Measurements from ENCODE around the gene LRP5. TPM values are rescaled to one million over a fixed set of nuclear protein-coding genes. Genes with fewer than 3 reads are reported as not detected.
A peak's percentile ranks its signal among the peaks of the same experiment; 100 is the strongest.

Gene LRP5
- total RNA-seq, 1 donor from 2014 or later, result 154 TPM

DNA sequence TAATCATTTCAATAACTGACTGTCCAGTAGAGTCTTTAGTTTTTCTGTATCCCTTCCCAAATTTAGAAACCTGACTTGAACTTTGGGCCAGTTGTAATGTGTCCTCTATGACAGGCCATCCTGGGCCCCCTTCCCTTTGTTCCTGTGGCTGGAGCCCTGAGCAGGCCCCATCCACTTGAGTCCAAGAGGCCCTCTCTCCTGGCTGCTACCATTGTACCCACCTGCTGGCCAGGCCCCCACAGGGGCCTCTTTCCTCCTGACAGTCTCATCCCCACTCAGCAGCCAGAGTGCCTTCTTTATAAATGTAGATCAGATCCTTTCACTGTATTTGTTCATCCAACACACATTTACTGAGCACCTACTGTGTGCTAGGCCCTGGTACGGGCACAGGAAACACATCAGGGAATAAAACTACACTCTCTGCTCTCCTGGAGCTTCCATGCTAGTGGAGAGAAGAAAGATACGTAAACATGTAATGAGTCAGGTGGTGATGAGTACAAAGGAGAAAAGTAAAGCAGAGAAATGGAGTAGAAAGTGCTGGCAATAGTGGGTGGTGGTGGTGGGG, 2.7 kb upstream of the LRP5 start:
- DNase-seq (ENCODE audit: low spot score), result no peak

GRCh38 chr11:68311160-68312116, 953 bp upstream of the LRP5 start:
- no peak for DNase-seq (ENCODE audit: low spot score)

- DNase-seq (ENCODE audit: low spot score), result no peak
Measured at GRCh38 chr11:68312780-68313573, 586 bp downstream of the LRP5 start.

DNA sequence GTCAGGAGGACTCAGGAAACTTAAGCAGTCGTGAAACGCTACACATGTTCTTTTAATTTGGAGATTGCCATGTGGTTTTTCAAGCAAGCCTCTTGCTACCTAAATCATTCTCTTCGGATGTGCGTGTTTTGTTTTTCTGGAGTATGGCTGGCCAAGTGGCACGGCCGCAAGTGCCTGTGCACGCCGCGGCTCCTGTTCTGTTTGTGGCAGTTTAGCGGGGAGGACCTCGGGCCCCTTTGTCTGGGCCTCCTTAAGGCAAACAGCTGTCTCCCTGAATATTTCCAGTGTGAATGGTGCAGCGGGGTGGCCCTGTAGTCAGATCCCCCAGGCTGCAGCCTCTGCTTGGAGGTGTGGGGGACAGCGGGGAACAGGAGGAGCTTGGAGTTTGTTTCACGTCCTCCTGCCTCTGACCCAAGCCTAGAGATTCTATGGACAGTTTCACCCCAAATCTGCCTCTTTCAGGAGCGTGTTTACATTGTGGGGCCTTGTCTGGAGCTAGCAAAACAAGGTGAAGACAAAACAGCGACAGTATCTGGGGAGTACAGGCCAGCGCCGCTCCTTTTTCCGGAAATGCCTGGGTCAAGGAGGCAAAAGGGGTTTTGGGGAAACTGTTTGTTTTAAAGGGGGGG, 1.3 kb downstream of the LRP5 start:
- no peak for DNase-seq (ENCODE audit: low spot score)

- no peak for DNase-seq (ENCODE audit: low spot score)
Measured at GRCh38 chr11:68314203-68315170, 2.1 kb downstream of the LRP5 start.

DNA sequence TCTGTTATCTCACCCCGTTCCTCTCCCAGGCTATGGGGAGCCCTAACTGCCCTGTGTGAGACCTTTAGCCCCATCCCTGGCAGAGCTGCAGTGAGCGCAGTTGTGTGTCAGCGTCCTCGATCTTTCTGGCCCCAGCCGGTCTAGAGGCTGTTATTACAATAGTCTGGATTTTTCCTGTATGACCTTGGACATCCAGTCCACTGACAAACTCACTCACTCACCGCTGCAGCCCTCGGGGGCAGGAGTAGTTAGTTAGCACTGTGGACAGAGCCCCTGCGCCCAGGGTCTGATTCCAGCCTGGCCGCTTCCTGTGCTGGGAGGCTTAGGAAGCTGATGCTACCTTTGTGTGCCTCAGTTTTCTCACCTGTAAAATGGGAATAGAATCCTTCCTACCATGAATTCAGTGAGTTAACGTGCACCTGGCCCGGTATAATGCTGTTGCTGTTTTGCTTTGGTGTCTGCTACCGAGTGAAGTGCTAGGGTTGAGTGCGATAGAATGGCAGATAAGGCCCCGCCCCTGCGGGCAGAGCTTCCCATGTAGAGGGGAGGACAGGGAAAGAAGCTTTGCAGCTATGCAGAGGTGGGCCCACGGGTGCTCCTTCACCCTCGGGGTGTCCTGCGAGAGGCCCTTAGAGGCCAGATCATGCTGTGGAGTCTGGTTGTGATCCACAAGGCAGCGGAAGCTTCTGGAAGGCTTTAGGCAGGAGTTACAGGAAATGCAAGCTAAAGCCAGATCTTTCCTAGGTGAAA, 3.0 kb downstream of the LRP5 start:
- no peak for DNase-seq (ENCODE audit: low spot score)

GRCh38 chr11:68317147-68317785, 4.9 kb downstream of the LRP5 start:
- DNase-seq (ENCODE audit: low spot score), result no peak

DNA sequence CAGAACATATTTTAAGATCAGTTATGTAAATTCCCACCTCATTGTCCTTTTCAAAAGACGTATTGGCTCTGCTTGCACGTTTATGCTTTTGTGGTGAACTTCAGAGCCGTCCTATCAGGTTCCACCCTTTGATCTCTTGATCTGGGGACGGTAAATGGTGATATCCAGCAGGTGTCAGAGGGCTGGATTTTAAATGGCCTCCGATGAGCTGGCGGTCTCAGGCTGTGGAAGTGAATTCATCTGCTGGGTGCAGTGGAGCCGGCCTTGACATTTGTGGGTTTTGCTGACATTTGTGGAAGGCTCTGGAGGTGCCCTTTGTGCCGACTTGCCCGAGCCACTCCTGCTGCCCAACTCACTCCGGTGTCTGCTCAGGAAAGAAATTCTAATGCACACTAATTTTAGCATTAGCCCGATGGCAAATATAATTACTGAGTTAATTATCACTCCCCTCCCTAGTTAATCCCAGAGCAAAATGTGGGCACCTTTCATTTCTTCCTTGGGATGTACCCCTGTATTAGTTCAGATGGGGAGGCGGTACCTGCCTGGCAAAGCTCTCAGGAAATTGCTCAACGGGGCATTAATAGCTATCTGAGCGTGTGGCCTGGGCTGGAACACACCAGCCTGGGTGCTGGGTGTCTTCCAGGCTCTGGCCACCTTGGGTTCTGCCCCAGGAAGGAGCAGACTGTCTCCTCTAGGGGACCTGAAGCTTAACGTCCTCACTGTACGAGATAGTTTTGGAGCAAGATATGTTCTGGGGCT, 9.1 kb downstream of the LRP5 start:
- no peak for DNase-seq (ENCODE audit: low spot score)

DNA sequence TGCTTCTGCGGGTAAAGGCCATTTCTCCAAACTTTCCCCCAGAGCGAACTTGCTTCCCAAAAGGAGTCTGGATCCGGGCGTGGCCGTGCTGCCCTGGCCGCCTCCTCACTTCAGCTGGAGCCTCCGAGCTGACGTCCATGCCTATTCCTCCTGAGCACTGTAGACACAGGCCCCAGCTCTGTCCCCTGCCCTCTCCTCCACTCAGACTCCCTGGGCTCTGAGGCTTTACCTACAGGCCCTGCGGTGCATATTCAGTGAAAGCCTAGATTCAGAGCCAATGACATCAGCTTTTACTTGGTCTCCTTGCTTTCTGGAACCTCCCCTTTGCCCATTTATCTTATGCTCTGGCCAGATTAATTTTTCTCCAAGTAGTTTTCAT, 9.7 kb downstream of the LRP5 start:
- DNase-seq (ENCODE audit: low spot score), result no peak

DNA sequence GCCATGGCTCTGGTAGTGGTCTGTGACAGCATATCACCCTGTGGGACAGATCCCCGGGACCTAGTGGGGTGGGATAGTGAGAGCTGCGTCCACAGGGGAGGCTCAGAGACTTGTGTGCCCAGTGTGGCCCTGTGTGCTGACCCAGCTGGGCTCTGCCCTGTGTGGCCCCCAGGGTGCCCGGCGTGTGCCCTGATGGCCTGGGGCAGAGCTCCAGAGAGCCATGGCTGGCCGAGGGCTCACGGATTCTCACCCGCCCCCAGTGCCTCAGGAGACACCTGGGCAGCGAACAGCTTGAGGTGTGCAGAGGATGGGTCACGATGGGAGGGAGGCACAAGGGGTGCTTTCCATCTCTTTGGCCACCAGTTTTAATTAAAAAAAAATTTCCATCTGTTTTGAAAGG, 11.8 kb downstream of the LRP5 start:
- no peak for DNase-seq (ENCODE audit: low spot score)

- DNase-seq (ENCODE audit: low spot score), result no peak
Measured at GRCh38 chr11:68324695-68325094, 12.3 kb downstream of the LRP5 start.

- no peak for DNase-seq (ENCODE audit: low spot score)
Measured at GRCh38 chr11:68325183-68325906, 13.0 kb downstream of the LRP5 start.

DNA sequence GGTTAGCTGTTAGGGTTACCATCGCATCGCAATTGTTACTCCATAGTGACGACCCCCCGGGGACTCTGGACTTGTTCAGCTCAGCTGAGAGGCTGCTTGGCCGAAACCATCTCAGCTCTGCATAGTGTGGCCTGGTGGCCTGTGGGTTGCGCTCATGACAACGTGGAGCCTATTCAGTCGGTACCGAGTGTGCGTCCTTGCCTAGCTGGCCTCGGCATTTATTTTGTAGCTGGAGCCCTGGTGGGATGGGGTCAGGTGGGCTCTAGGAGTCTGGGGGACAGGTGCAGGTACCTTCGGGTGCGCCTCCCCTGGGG, 13.5 kb downstream of the LRP5 start:
- DNase-seq (ENCODE audit: low spot score), result no peak

DNA sequence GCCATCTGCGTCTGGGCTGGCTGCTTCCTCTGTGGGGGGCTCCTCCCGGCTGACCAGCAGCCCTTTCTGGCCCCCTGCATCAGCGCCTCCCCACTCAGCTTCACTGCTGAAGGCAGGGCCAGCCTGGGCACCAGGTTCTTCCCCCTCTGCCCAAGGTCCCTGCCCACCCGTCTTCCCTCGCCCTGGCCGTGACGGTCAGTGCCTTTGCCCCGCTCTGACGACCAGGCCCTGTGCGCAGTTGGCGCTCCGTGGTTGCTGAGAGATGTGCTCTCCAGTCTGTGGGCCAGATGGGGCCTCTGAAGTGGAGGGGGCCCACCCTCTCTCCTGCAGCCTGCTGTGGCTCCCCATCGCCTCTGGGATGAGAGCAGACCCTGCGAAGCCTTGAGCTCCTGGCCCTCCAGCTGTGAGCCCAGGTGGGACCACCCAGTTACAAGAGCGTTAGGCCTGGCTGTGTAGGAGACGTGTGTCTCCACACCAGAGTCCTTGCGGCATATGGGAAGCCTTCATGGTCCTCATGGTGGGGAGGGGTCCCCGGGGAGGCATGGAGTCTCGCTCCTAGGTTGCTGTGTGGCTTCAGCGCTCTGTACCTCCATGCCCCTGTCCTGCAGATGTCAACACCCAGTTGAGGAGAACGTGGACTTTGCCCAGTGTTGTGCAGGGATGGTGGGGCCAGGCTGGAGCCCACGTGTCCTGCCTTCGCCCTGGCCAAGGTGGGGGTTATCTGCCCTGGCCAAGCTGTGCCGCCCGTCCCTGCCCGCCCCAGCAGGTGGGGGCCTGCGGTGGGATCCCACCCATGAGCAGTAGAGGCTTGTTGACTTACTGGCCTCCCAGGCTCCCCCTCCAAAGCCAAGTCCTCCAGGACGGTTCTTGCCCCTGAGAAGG, 14.2 kb downstream of the LRP5 start:
- peak; percentile 66 for DNase-seq (ENCODE audit: low spot score)

DNA sequence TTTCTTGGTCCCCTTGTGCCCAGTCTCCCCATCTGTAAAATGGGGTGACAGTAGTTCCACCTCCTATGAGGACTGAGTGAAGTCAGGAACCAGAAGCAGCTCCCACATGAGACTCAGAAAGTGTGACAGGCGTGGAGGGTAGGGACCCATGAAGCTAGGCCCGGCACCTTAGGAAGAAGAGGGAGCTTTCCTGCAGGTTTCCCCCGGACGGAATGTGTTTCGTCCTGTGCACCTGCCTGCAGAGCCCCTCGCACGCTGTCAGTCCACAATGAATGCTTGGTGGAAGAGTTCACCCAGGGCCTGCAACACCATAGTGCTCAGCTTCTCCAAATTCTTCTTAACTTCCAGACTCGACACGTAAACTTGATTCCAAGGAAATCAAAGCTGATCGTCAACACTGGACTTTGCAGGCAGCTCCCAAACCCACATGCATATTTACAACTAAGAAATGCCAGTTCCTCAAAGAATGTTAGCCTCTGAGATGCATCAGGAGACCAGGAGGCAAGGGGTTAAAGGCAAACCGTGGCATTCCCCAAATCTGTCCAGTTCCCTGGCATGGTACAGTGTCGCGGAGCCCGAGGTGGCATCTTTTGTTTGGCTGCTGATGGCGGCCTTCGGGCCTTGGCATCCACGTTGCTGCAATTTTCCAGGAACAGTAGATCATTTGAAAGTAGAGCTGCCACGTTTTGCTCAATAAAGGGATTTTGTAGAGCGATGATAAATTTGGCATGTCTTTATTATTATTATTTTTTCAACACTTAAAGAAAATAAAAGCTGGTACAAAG, 15.4 kb downstream of the LRP5 start:
- no peak for DNase-seq (ENCODE audit: low spot score)

DNA sequence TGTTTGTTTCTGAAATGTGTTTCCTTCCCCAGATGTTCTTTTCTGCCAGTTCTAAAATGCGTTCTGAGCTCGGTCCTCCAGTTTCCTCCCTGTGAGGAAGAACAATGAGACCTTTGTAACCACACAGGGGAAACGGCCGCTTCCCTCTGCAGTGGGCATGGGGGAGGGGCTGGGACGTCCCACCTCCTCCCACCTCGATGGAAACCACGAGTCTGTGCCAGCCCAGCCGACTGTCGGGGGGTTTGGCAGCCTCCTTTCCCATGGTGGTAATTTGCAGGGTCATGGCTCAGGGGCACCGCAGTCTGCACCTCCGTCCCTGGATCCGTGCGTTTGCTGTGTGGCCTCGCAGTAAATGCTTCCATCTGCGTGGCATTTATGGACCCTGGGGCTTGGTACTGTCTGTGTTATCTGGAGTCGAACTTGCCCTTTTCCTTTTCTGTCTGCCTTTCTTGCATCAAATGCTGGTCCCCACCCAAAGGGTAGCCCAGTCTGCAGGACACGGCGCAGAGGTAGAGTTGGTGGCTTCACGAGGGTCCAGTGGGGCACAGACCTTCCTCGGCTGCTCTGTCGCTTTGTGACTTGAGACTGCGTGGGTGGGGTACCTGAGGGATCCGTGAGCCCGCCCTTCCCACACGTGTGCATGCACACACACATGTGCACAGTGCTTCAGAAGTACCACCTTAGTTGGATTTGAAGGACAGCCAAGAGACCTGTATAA, 16.1 kb downstream of the LRP5 start:
- no peak for DNase-seq (ENCODE audit: low spot score)

Measured in mucosa of gallbladder (tissue), 1 donor.